ENCODE results near the gene SLC7A14.

- TF ChIP-seq CTCF (IDR thresholded peaks at IDR 0.05), result no peak
- no peak for TF ChIP-seq POLR2A (IDR thresholded peaks at IDR 0.05)
- no peak for TF ChIP-seq POLR2AphosphoS5 (IDR thresholded peaks at IDR 0.05)
Measured at GRCh38 chr3:170528726-170529125, 57.1 kb downstream of the SLC7A14 start.
